Left ventricle myocardium inferior (tissue), 1 donor: ENCODE data around the gene GAB2. TPM values are rescaled to one million over a fixed set of nuclear protein-coding genes. Genes with fewer than 3 reads are reported as not detected.

Experiments
- DNase-seq: peaks from one replicate; pipeline ENCODE4 v3.0.0-alpha.2; 2020
- H3K27ac ChIP-seq: fragments of 200-600 bp; replicated peaks from 2 replicates; pipeline ENCODE4 v1.8.0; 2021
- H3K27me3 ChIP-seq: fragments of 200-600 bp; 2 replicates; pipeline ENCODE4 v1.8.0; 2021; ENCODE audit warnings: low read depth
- H3K36me3 ChIP-seq: fragments of 200-600 bp; 2 replicates; pipeline ENCODE4 v1.8.0; 2021
- H3K4me1 ChIP-seq: fragments of 200-600 bp; 2 replicates; pipeline ENCODE4 v1.8.0; 2021
- H3K4me3 ChIP-seq: fragments of 200-600 bp; 2 replicates; pipeline ENCODE4 v1.8.0; 2021; ENCODE audit warnings: mild to moderate bottlenecking, moderate library complexity
- H3K9me3 ChIP-seq: fragments of 200-600 bp; replicated peaks from 2 replicates; pipeline ENCODE4 v1.8.0; 2021
- intact Hi-C: fragments of 100-400 bp; cut with micrococcal nuclease; formaldehyde crosslinking; loops from one replicate; pipeline ENCODE4 v1.11.0; 2022
- total RNA-seq: library from RNA; stranded (reverse); fragmentation: NEBNext Ultra II Directional; extraction: Animal tissue kit (Norgen Biotek cat#: 25700); gene quantifications from one replicate; pipeline ENCODE4 v1.2.1, GENCODE V29; 2021
- TF ChIP-seq, protein P1 (sequence below): fragments of 200-600 bp; IDR thresholded peaks from 2 replicates; pipeline ENCODE4 v1.8.0; 2021; ENCODE audit warnings: antibody characterized with exemption, mild to moderate bottlenecking, borderline replicate concordance
- donor health status: DM: no; HTN: yes; CAD: no; lungs with severe emphysema.

Gene GAB2
- total RNA-seq, 1 donor from 2014 or later = 27.4 TPM

GRCh38 chr11:78231962-78232501, 185.6 kb downstream of the GAB2 start:
- H3K4me1 ChIP-seq = peaks cover 49% of the 10 kb centered on the region
- TF ChIP-seq, protein P1, sequence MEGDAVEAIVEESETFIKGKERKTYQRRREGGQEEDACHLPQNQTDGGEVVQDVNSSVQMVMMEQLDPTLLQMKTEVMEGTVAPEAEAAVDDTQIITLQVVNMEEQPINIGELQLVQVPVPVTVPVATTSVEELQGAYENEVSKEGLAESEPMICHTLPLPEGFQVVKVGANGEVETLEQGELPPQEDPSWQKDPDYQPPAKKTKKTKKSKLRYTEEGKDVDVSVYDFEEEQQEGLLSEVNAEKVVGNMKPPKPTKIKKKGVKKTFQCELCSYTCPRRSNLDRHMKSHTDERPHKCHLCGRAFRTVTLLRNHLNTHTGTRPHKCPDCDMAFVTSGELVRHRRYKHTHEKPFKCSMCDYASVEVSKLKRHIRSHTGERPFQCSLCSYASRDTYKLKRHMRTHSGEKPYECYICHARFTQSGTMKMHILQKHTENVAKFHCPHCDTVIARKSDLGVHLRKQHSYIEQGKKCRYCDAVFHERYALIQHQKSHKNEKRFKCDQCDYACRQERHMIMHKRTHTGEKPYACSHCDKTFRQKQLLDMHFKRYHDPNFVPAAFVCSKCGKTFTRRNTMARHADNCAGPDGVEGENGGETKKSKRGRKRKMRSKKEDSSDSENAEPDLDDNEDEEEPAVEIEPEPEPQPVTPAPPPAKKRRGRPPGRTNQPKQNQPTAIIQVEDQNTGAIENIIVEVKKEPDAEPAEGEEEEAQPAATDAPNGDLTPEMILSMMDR = no peak
- no peak overlapping the region for H3K4me3 ChIP-seq
- DNase-seq = no peak
- H3K36me3 ChIP-seq = no peaks in the 10 kb centered on the region
- intact Hi-C loops = no loop called here
- peak overlapping the region; percentile 30 for H3K27ac ChIP-seq
- no peaks in the 10 kb centered on the region for H3K9me3 ChIP-seq
- no peaks in the 10 kb centered on the region for H3K27me3 ChIP-seq

DNA sequence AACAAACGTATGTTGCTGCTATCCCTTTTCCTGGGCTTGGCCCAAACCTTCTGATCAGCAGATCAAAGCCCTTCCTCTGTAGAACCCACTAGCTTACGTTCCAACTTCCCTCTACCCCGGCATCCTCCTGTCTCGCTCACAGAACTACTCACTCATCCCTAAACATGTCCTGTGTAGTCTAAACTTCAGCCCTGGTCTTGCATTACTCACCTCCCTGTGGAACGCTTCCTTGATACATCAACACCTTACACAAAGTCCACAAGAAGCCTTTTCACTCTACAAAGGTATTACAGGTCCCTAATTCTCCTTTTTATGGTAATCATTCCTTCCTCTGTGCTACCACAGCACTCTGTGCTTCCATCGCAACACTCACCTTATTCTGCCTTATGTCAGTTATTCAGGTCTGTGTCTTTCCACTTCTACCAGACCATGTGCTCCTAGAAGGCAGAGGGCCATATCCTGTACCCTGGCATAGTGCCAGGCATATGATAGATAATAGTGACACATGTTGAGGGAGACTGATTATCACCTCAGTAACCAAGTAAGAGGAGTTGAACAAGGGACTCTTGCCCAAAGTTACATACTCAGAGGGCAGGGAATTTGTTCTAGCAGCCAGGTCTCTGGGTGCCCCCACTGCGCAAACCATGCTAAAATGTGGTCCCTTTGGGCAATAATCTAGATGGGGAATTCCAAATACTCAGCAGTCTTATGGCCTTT, 187.3 kb downstream of the GAB2 start:
- no peak overlapping the region for H3K4me3 ChIP-seq
- TF ChIP-seq, protein P1 = no peak
- H3K36me3 ChIP-seq = peaks cover 9% of the 10 kb centered on the region
- H3K27ac ChIP-seq = peak overlapping the region; percentile 54
- H3K9me3 ChIP-seq = no peaks in the 10 kb centered on the region
- no peaks in the 10 kb centered on the region for H3K27me3 ChIP-seq
- H3K4me1 ChIP-seq = peaks cover 49% of the 10 kb centered on the region
- intact Hi-C loops = no loop called here
- no peak for DNase-seq

DNA sequence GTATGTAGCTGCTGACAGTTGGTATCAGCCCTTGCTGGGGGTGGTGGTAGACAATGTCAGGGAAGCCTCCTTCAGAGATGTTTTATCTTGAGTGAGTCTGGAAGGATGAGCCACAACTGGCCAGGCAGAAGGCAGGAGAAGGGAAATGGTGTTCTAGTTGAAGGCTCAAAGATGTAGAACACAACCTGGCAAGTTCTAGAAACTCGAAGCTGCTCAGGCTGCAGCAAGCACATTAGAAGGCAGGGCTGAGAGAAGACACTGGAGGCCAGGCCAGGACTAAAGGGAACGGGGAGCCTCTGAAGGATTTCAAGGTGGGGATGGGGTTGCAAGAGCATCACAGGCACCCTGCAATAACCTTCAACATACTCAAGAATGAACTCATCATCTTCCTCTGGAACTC, 188.5 kb downstream of the GAB2 start:
- H3K27ac ChIP-seq = peak overlapping the region; percentile 54

DNA sequence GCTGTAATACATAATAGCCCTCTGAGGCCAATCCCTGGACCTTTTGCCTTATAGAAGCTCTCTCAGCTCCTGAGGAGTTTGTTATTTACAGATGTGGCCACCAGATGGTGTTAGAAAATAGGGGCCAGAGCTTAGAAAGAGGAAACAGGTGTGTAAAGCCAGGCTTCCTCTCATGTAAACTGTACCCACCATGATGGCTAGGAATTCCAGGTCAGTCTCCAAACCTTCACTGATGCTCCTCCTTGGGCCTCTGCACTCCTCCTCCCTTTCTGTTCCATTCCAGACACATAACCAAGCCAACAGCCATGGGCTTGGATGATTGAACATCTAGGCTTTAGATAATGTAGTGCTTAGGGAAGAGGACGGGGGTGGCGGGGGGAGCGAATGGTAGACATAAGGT, 189.2 kb downstream of the GAB2 start:
- H3K27ac ChIP-seq = no peak overlapping the region
- peaks cover 49% of the 10 kb centered on the region for H3K4me1 ChIP-seq

More for the DNA sequence above, 188.5 kb downstream of the GAB2 start:
- Histone ChIP-seq H3K27me3 (no peaks in the 10 kb centered on the region), H3K4me1 (peaks cover 49% of the 10 kb centered on the region), H3K36me3 (peaks cover 21% of the 10 kb centered on the region), H3K4me3 (no peak overlapping the region), H3K9me3 (no peaks in the 10 kb centered on the region)
- DNase-seq = no peak
- intact Hi-C loops = loop anchor here (5.0 to 10.0 kb wide), 2 partner anchors 193 to 336 kb away; no protein-coding TSS in a partner anchor
- TF ChIP-seq, protein P1 = no peak

DNA sequence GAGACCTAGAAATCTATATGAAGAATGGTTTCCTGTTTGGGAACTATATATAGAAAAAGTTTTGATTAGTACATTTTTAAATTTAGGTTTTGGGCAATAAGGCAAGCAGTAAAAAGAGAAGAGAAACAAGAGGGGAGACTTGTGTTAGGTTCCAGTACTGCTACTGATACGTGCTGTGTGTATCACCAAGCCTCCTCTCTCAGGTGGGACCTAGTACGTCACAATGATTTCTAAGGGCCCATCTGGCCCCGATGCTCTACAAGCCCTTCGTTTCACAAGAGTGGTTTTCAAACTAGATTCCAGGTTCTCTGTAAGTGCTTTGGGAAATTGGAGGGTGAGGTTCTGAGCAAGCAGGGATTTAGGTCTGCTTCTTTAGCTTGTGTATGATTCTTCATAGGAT, 189.7 kb downstream of the GAB2 start:
- TF ChIP-seq, protein P1 = no peak
- H3K36me3 ChIP-seq = peaks cover 33% of the 10 kb centered on the region
- H3K27me3 ChIP-seq = no peaks in the 10 kb centered on the region
- intact Hi-C loops = loop anchor here (5.0 to 10.0 kb wide), 2 partner anchors 194 to 337 kb away; no protein-coding TSS in a partner anchor
- H3K9me3 ChIP-seq = no peaks in the 10 kb centered on the region
- H3K4me3 ChIP-seq = no peak overlapping the region
- H3K27ac ChIP-seq = no peak overlapping the region
- DNase-seq = no peak
- peaks cover 46% of the 10 kb centered on the region for H3K4me1 ChIP-seq

More for the DNA sequence above, 189.2 kb downstream of the GAB2 start:
- Histone ChIP-seq H3K9me3 (no peaks in the 10 kb centered on the region), H3K4me3 (no peak overlapping the region), H3K27me3 (no peaks in the 10 kb centered on the region), H3K36me3 (peaks cover 27% of the 10 kb centered on the region)
- DNase-seq = no peak
- TF ChIP-seq, protein P1 = peak; percentile 75
- intact Hi-C loops = loop anchor here (5.0 to 10.0 kb wide), 2 partner anchors 194 to 336 kb away; no protein-coding TSS in a partner anchor
